OCI-LY7 (cell line): ENCODE data around the gene GJA1. TPM values are rescaled to one million over a fixed set of nuclear protein-coding genes. Genes with fewer than 3 reads are reported as not detected.

Source experiments
- BruUV-seq: library from RNA; stranded (reverse); fragments of 400-500 nt; replicated peaks from 2 replicates; lab custom pipeline; 2021; lab: Mats Ljungman, UMichigan
- CTCF ChIA-PET: fragments of 300-600 bp; sonication (Branson Sonifier 250); formaldehyde crosslinking; loops from one replicate; lab custom pipeline; 2022; ENCODE audit warnings: antibody characterized with exemption; ENCODE audit not compliant: unreplicated experiment; lab: Charles Lee
- POLR2A ChIA-PET: fragments of 300-600 bp; sonication (Branson Sonifier 250); formaldehyde crosslinking; loops from one replicate; lab custom pipeline; 2022; ENCODE audit warnings: antibody characterized with exemption; lab: Charles Lee
- DNase-seq: peaks from one replicate; pipeline ENCODE4 v3.0.0-alpha.2; 2015; ENCODE audit warnings: low spot score
- H2AFZ ChIP-seq: fragments of 200-600 bp; sonication (generic), shearing (Covaris generic); 2 replicates; pipeline ENCODE4 v1.6.1; 2014; ENCODE audit warnings: mild to moderate bottlenecking, antibody characterized with exemption, low read length, moderate library complexity
- H3K27ac ChIP-seq: fragments of 200-600 bp; sonication (generic); 2 replicates; pipeline ENCODE4 v1.5.1; 2014; ENCODE audit warnings: mixed run types, low read depth, mild to moderate bottlenecking, moderate library complexity, low read length, inconsistent platforms; ENCODE audit not compliant: poor library complexity, severe bottlenecking
- H3K36me3 ChIP-seq: fragments of 200-600 bp; sonication (generic); 2 replicates; pipeline ENCODE4 v1.6.1; 2014; ENCODE audit warnings: mild to moderate bottlenecking, antibody characterized with exemption, low read length, moderate library complexity, mixed read lengths; ENCODE audit not compliant: insufficient read depth
- H3K4me1 ChIP-seq: fragments of 200-600 bp; sonication (generic); 2 replicates; pipeline ENCODE4 v1.5.1; 2014; ENCODE audit warnings: mild to moderate bottlenecking, low read length; ENCODE audit not compliant: insufficient read depth, poor library complexity, severe bottlenecking
- H3K4me2 ChIP-seq: fragments of 200-600 bp; sonication (generic); 2 replicates; pipeline ENCODE4 v1.6.1; 2014; ENCODE audit warnings: mild to moderate bottlenecking, low read length
- H3K4me3 ChIP-seq: fragments of 200-600 bp; sonication (generic); 2 replicates; pipeline ENCODE4 v1.5.1; 2014; ENCODE audit warnings: mild to moderate bottlenecking, low read depth, low read length; ENCODE audit not compliant: poor library complexity, severe bottlenecking
- H3K79me2 ChIP-seq: fragments of 200-600 bp; sonication (generic); 2 replicates; pipeline ENCODE4 v1.6.1; 2016; ENCODE audit warnings: low read depth, mild to moderate bottlenecking, low read length, moderate library complexity, mixed read lengths; ENCODE audit not compliant: insufficient read depth
- H3K9me2 ChIP-seq: fragments of 200-600 bp; sonication (generic); 2 replicates; pipeline ENCODE4 v1.6.1; 2016; ENCODE audit warnings: mild to moderate bottlenecking, low read length, mixed read lengths; ENCODE audit not compliant: insufficient read depth
- H3K9me3 ChIP-seq: fragments of 200-600 bp; sonication (generic); 2 replicates; pipeline ENCODE4 v1.6.1; 2014; ENCODE audit warnings: mild to moderate bottlenecking, mixed run types, low read length, mixed read lengths
- H4K20me1 ChIP-seq: fragments of 200-600 bp; sonication (generic); 2 replicates; pipeline ENCODE4 v1.6.1; 2014; ENCODE audit warnings: mild to moderate bottlenecking, antibody characterized with exemption, low read length, moderate library complexity, mixed read lengths; ENCODE audit not compliant: insufficient read depth
- EZH2phosphoT487 ChIP-seq: fragments of 200-600 bp; sonication (generic); IDR thresholded peaks from 2 replicates; pipeline ENCODE4 v1.6.1; 2018; ENCODE audit warnings: low read depth, borderline replicate concordance, mild to moderate bottlenecking, mixed run types, antibody characterized with exemption, low read length, moderate library complexity, mixed read lengths
- intact Hi-C: fragments of 100-400 bp; cut with micrococcal nuclease; formaldehyde crosslinking; loops from one replicate; pipeline ENCODE4 v1.10.0; 2022; ENCODE audit not compliant: unreplicated experiment
- total RNA-seq, 2 experiments: library from RNA; depleted of rRNA in 1 of 2; stranded (reverse); fragments of >200 nt in 1 of 2; shearing (Covaris generic) in 1 of 2; gene quantifications; 2 replicates each; pipeline ENCODE4 v1.2.3, GENCODE V29; 2014 to 2022
- TF ChIP-seq, protein P1 (sequence below): fragments of 200-600 bp; sonication (generic); conservative IDR thresholded peaks from 2 replicates; pipeline ENCODE4 v1.5.1; 2014; ENCODE audit warnings: mild to moderate bottlenecking, antibody characterized with exemption, low read length, moderate library complexity, mixed read lengths

Gene GJA1
- total RNA-seq, 2 experiments from 2014 or later, result not detected

DNA sequence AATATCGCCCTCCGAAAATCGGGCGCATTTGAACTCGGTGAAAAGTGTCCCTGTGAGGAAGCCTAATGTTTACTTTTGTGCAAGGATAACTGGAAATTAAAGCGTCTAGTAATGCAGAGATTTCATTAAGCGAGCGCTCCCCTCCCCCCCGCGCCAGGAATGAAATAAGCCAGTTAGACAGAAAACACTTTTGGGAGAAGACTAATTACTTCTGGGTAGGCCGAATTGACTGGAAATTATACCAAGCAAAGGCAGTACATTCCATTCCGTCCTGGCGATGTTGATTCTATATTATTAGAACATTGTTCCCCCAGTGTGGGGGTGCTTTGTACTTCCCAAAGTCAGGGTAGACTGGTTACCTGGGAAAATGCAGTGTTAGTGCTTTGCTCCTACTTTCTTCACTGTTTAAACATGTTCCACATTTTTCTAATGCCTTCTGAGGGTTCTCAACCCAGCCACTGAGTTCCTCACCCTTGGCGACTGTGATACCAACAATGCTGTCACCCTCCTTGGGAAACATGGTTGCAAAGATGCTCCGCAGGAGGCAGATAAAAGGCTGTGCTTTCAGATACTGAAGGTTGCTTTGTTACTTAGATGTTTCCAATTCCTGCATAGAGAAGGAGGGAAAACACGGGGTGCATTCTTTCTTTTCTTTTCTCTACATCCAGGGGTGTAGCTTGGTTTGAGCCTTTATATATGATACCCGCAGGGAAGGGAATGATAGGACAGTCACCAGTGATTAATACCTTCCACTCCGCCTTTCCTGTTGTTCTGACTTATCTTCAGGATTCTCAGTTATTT lies 2.6 kb downstream of the GJA1 start:
- DNase-seq, result no peak
- no peak overlapping the region for H3K27ac ChIP-seq
- H3K9me2 ChIP-seq, result no peaks in the 10 kb centered on the region
- H4K20me1 ChIP-seq, result no peaks in the 10 kb centered on the region
- no peaks in the 10 kb centered on the region for H3K9me3 ChIP-seq
- H3K36me3 ChIP-seq, result no peaks in the 10 kb centered on the region
- CTCF ChIA-PET, result no interaction called here
- no peak overlapping the region for H3K4me3 ChIP-seq
- no peak for TF ChIP-seq EZH2phosphoT487
- TF ChIP-seq, protein P1, sequence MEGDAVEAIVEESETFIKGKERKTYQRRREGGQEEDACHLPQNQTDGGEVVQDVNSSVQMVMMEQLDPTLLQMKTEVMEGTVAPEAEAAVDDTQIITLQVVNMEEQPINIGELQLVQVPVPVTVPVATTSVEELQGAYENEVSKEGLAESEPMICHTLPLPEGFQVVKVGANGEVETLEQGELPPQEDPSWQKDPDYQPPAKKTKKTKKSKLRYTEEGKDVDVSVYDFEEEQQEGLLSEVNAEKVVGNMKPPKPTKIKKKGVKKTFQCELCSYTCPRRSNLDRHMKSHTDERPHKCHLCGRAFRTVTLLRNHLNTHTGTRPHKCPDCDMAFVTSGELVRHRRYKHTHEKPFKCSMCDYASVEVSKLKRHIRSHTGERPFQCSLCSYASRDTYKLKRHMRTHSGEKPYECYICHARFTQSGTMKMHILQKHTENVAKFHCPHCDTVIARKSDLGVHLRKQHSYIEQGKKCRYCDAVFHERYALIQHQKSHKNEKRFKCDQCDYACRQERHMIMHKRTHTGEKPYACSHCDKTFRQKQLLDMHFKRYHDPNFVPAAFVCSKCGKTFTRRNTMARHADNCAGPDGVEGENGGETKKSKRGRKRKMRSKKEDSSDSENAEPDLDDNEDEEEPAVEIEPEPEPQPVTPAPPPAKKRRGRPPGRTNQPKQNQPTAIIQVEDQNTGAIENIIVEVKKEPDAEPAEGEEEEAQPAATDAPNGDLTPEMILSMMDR, result no peak
- no TSS peak for BruUV-seq
- no peak overlapping the region for H3K4me2 ChIP-seq
- intact Hi-C loops, result no loop called here
- H3K79me2 ChIP-seq, result no peaks in the 10 kb centered on the region
- POLR2A ChIA-PET, result interaction anchor here (0.5 kb wide), 1 partner anchor 20 kb away, joined by 4 read pairs; no protein-coding TSS in a partner anchor
- H3K4me1 ChIP-seq, result no peaks in the 10 kb centered on the region
- no peak overlapping the region for H2AFZ ChIP-seq

DNA sequence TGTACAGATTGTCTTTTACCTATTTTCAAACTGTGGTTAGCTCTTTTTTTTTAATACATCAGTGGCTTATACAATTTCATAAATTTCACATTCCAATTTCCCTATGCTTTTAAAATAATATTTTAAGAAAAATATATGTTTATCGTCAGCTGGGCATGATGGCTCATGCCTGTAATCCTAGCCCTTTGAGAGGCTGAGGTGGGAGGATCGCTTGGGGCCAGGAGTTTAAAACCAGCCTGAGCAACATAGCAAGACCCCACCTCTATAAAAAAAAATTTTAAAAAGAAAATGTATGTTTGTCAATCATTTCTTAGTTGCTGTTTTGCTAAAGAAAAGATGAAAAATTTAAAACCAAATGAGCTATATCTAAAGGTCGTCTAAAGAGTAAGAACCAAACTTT lies 3.4 kb downstream of the GJA1 start:
- no TSS peak for BruUV-seq
- Histone ChIP-seq H3K4me3 (no peak overlapping the region), H3K4me1 (no peaks in the 10 kb centered on the region), H3K9me3 (no peaks in the 10 kb centered on the region), H3K27ac (no peak overlapping the region), H4K20me1 (no peaks in the 10 kb centered on the region), H3K9me2 (no peaks in the 10 kb centered on the region), H3K36me3 (no peaks in the 10 kb centered on the region), H3K79me2 (no peaks in the 10 kb centered on the region), H3K4me2 (no peak overlapping the region), H2AFZ (no peak overlapping the region)
- ChIA-PET CTCF (no interaction called here), POLR2A (interaction anchor here (0.5 kb wide), 1 partner anchor 19 kb away, joined by 4 read pairs; no protein-coding TSS in a partner anchor)
- intact Hi-C loops, result no loop called here
- no peak for DNase-seq
- no peak for TF ChIP-seq EZH2phosphoT487
- TF ChIP-seq, protein P1, result no peak

DNA sequence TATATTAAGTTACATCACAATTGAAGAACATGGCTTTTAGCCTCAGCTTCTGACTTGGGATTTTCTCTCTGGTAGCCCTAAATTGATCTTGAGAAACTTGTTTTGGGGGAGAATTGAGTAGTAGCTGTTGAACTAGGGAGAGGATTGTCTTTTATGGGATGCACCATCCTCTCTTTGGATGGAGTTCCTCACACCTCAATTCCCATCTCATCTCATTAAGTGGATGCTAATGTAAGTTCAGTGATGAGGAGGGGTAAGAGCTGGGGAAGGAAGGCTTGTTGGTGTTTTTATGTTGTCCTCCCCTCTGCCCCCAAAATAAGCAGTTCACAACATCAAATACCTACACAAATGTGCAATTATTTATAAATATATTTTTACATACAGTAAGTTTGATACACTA lies 4.0 kb downstream of the GJA1 start:
- POLR2A ChIA-PET, result no interaction called here
- no peak for TF ChIP-seq EZH2phosphoT487
- TF ChIP-seq, protein P1, result no peak
- H3K9me2 ChIP-seq, result no peaks in the 10 kb centered on the region
- H3K36me3 ChIP-seq, result no peaks in the 10 kb centered on the region
- H2AFZ ChIP-seq, result no peak overlapping the region
- H4K20me1 ChIP-seq, result no peaks in the 10 kb centered on the region
- H3K79me2 ChIP-seq, result no peaks in the 10 kb centered on the region
- no peak overlapping the region for H3K4me3 ChIP-seq
- DNase-seq, result no peak
- H3K27ac ChIP-seq, result no peak overlapping the region
- H3K4me2 ChIP-seq, result no peak overlapping the region
- BruUV-seq, result no TSS peak
- H3K4me1 ChIP-seq, result no peaks in the 10 kb centered on the region
- H3K9me3 ChIP-seq, result no peaks in the 10 kb centered on the region
- intact Hi-C loops, result no loop called here
- CTCF ChIA-PET, result no interaction called here
